Activated CD4-positive, alpha-beta T cell treated with anti-CD3 and anti-CD28 coated beads, Interleukin-2, Interleukin-6, amounts not matched to agents 100 ng/mL and 50 ng/mL, durations not matched to agents 16 hours and 8 hours (primary cell): ENCODE measurements around the gene IGF2.

Source experiments
- DNase-seq: peaks from one replicate; pipeline ENCODE4 v3.0.0-alpha.2; 2020

IGF2 gene

GRCh38 chr11:2169626-2170570 lies 30.7 kb upstream of the IGF2 start:
- no peak for DNase-seq

- no peak for DNase-seq
Measured at GRCh38 chr11:2169005-2169378, 29.8 kb upstream of the IGF2 start.

- DNase-seq, result no peak
Measured at GRCh38 chr11:2168286-2169004, 29.3 kb upstream of the IGF2 start.

GRCh38 chr11:2167141-2168045 lies 28.2 kb upstream of the IGF2 start:
- no peak for DNase-seq

GRCh38 chr11:2166091-2166851 lies 27.1 kb upstream of the IGF2 start:
- peak; percentile 47 for DNase-seq

- DNase-seq, result no peak
Measured at GRCh38 chr11:2165571-2165970, 26.4 kb upstream of the IGF2 start.

- no peak for DNase-seq
Measured at GRCh38 chr11:2164861-2165555, 25.8 kb upstream of the IGF2 start.

GRCh38 chr11:2164081-2164480 lies 24.9 kb upstream of the IGF2 start:
- no peak for DNase-seq

GRCh38 chr11:2163428-2163978 lies 24.3 kb upstream of the IGF2 start:
- DNase-seq, result no peak

GRCh38 chr11:2160736-2161259 lies 21.6 kb upstream of the IGF2 start, which contains the start of gene INS:
Gene INS, minus strand, starts transcription at chr11:2161209. Its CDS starts 238 bp downstream, at chr11:2160971.
- DNase-seq, result no peak

GRCh38 chr11:2159536-2160413 lies 20.6 kb upstream of the IGF2 start:
- no peak for DNase-seq

- no peak for DNase-seq
Measured at GRCh38 chr11:2158966-2159365, 19.8 kb upstream of the IGF2 start.

- DNase-seq, result no peak
Measured at GRCh38 chr11:2158296-2158737, 19.1 kb upstream of the IGF2 start.

- DNase-seq, result no peak
Measured at GRCh38 chr11:2157294-2158040, 18.3 kb upstream of the IGF2 start.

- peak; percentile 71 for DNase-seq
Measured at GRCh38 chr11:2156416-2157182, 17.4 kb upstream of the IGF2 start.

GRCh38 chr11:2155511-2155910 lies 16.3 kb upstream of the IGF2 start:
- DNase-seq, result no peak

- DNase-seq, result no peak
Measured at GRCh38 chr11:2154889-2155288, 15.7 kb upstream of the IGF2 start.

- no peak for DNase-seq
Measured at GRCh38 chr11:2154195-2154585, 15.0 kb upstream of the IGF2 start.
